IMR-90 (cell line): ENCODE data around the gene SERPINB1. TPM values are rescaled to one million over a fixed set of nuclear protein-coding genes. Genes with fewer than 3 reads are reported as not detected.

Source experiments
- ATAC-seq: fragments of 200-7000 bp; cut with Tn5 transposase; 2 replicates; pipeline ENCODE4 v1.9.1; 2020; ENCODE audit warnings: low read depth, mild to moderate bottlenecking, moderate library complexity
- BruUV-seq: library from RNA; stranded (reverse); fragments of 400-500 nt; replicated peaks from 2 replicates; lab custom pipeline; 2021; lab: Mats Ljungman, UMichigan
- CTCF ChIA-PET: fragments of 300-600 bp; formaldehyde crosslinking; extraction: SDS; loops from one replicate; lab custom pipeline; 2021; ENCODE audit warnings: antibody characterized with exemption; lab: Yijun Ruan, JAX
- POLR2A ChIA-PET: fragments of 300-600 bp; sonication (Branson Sonifier 250); formaldehyde crosslinking; loops from one replicate; lab custom pipeline; 2022; ENCODE audit warnings: antibody characterized with exemption; ENCODE audit not compliant: unreplicated experiment; lab: Charles Lee
- DNase-seq: peaks from one replicate; pipeline ENCODE4 v3.0.0; 2013
- H2AFZ ChIP-seq: replicated peaks from 2 replicates; pipeline ENCODE3; 2013; ENCODE audit warnings: low read length, mild to moderate bottlenecking; ENCODE audit not compliant: poor library complexity
- H2AK5ac ChIP-seq: 2 replicates; pipeline ENCODE4 v1.6.1; 2013; ENCODE audit warnings: low read depth, low read length, inconsistent platforms
- H2AK9ac ChIP-seq: replicated peaks from 2 replicates; pipeline ENCODE3; 2013; ENCODE audit warnings: mild to moderate bottlenecking, low read depth, low read length, moderate library complexity; ENCODE audit not compliant: poor library complexity
- H2BK120ac ChIP-seq: 2 replicates; pipeline ENCODE4 v1.6.1; 2013; ENCODE audit warnings: low read depth, low read length, inconsistent platforms
- H2BK15ac ChIP-seq: 3 replicates; pipeline ENCODE4 v1.6.1; 2013; ENCODE audit warnings: low read depth, low read length, inconsistent platforms
- H2BK20ac ChIP-seq: 2 replicates; pipeline ENCODE4 v1.6.1; 2013; ENCODE audit warnings: low read depth, mild to moderate bottlenecking, inconsistent platforms, low read length, moderate library complexity
- H2BK5ac ChIP-seq: 2 replicates; pipeline ENCODE4 v1.6.1; 2013; ENCODE audit warnings: mild to moderate bottlenecking, low read depth, low read length, inconsistent platforms; ENCODE audit not compliant: poor library complexity, severe bottlenecking
- H3K14ac ChIP-seq: replicated peaks from 2 replicates; pipeline ENCODE4 v1.6.1; 2013; ENCODE audit warnings: low read depth, low read length, inconsistent platforms
- H3K18ac ChIP-seq: 2 replicates; pipeline ENCODE4 v1.6.1; 2013; ENCODE audit warnings: low read depth, low read length, control low read depth
- H3K23ac ChIP-seq: 2 replicates; pipeline ENCODE4 v1.6.1; 2013; ENCODE audit warnings: low read depth, low read length, inconsistent platforms
- H3K27ac ChIP-seq: 2 replicates; pipeline ENCODE4 v1.5.1; 2013; ENCODE audit warnings: mild to moderate bottlenecking, control low read depth, low read length; ENCODE audit not compliant: insufficient read depth
- H3K27me3 ChIP-seq: 2 replicates; pipeline ENCODE4 v1.6.1; 2013; ENCODE audit warnings: low read length; ENCODE audit not compliant: control insufficient read depth, insufficient read depth
- H3K36me3 ChIP-seq: 2 replicates; pipeline ENCODE4 v1.6.1; 2013; ENCODE audit warnings: low read length, mixed read lengths; ENCODE audit not compliant: control insufficient read depth, insufficient read depth
- H3K4ac ChIP-seq: 2 replicates; pipeline ENCODE4 v1.6.1; 2013; ENCODE audit warnings: low read depth, low read length, inconsistent platforms
- H3K4me1 ChIP-seq: 2 replicates; pipeline ENCODE4 v1.6.1; 2013; ENCODE audit warnings: low read length, mixed read lengths; ENCODE audit not compliant: control insufficient read depth, insufficient read depth
- H3K4me2 ChIP-seq: 2 replicates; pipeline ENCODE4 v1.6.1; 2013; ENCODE audit warnings: low read depth, mild to moderate bottlenecking, control low read depth, low read length, moderate library complexity
- H3K4me3 ChIP-seq: 2 replicates; pipeline ENCODE4 v1.5.1; 2013; ENCODE audit warnings: low read depth, mild to moderate bottlenecking, control low read depth, low read length, moderate library complexity; ENCODE audit not compliant: insufficient read depth
- H3K56ac ChIP-seq: 2 replicates; pipeline ENCODE4 v1.6.1; 2013; ENCODE audit warnings: low read length, inconsistent platforms; ENCODE audit not compliant: insufficient read depth; ENCODE audit errors: extremely low read depth
- H3K79me1 ChIP-seq, 2 experiments: 2 replicates each; pipeline ENCODE4 v1.6.1; 2013; ENCODE audit warnings: low read length in 2 of 2, inconsistent platforms in 1 of 2, low read depth in 1 of 2
- H3K9ac ChIP-seq: 2 replicates; pipeline ENCODE4 v1.6.1; 2013; ENCODE audit warnings: low read depth, low read length, control low read depth
- H3K9me1 ChIP-seq: 2 replicates; pipeline ENCODE4 v1.6.1; 2013; ENCODE audit warnings: low read length, inconsistent platforms; ENCODE audit not compliant: insufficient read depth
- H3K9me3 ChIP-seq: 2 replicates; pipeline ENCODE4 v1.6.1; 2013; ENCODE audit warnings: low read length; ENCODE audit not compliant: control insufficient read depth, insufficient read depth
- H4K20me1 ChIP-seq: 2 replicates; pipeline ENCODE4 v1.6.1; 2013; ENCODE audit warnings: low read length, inconsistent platforms; ENCODE audit not compliant: insufficient read depth
- H4K5ac ChIP-seq: 2 replicates; pipeline ENCODE4 v1.6.1; 2013; ENCODE audit warnings: mild to moderate bottlenecking, low read depth, low read length, control low read depth
- H4K8ac ChIP-seq, 2 experiments: 2 replicates each; pipeline ENCODE4 v1.6.1; 2013; ENCODE audit warnings: low read depth in 2 of 2, low read length in 2 of 2, control low read depth in 1 of 2, inconsistent platforms in 1 of 2
- H4K91ac ChIP-seq: 2 replicates; pipeline ENCODE4 v1.6.1; 2013; ENCODE audit warnings: low read depth, low read length, inconsistent platforms; ENCODE audit not compliant: insufficient read depth
- FOS ChIP-seq: fragments of 150-350 bp; IDR thresholded peaks from 2 replicates; pipeline ENCODE4 v1.6.1; 2016; ENCODE audit warnings: low read depth, low read length
- WGBS, 2 experiments: methylation state at CpG; one replicate each; pipeline versions ENCODE4 v1.1.5 to v1.1.7; 2013; ENCODE audit warnings: missing lambda C conversion rate in 2 of 2; ENCODE audit not compliant: insufficient read length in 1 of 2; ENCODE audit errors: extremely low coverage in 2 of 2; 5-methylcytosine and 5-hydroxymethylcytosine counted together
- dilution Hi-C: fragments of 300-500 bp; cut with HindIII; formaldehyde crosslinking; loops from one replicate; pipeline ENCODE4 v1.14.3; 2018; ENCODE audit warnings: low sequenced_read_pairs; ENCODE audit not compliant: unreplicated experiment
- in situ Hi-C: fragments of 300-500 bp; cut with MboI; formaldehyde crosslinking; loops from 3 replicates; pipeline ENCODE4 v1.14.3; 2019; ENCODE audit warnings: low sequenced_read_pairs, inconsistent platforms, mixed read lengths
- intact Hi-C: fragments of 100-400 bp; cut with micrococcal nuclease; formaldehyde crosslinking; loops from 2 replicates; pipeline ENCODE4 v1.10.0; 2022
- polyA plus RNA-seq, 3 experiments: library from polyadenylated mRNA; depleted of rRNA; stranded (reverse); fragments of >200 nt; gene quantifications; 2 replicates each; pipeline ENCODE4 v1.2.3, GENCODE V29; 2012; ENCODE audit warnings: low replicate concordance in 1 of 3
- total RNA-seq: library from RNA; depleted of rRNA; stranded (reverse); fragments of >200 nt; gene quantifications from 2 replicates; pipeline ENCODE4 v1.2.3, GENCODE V29; 2012

The SERPINB1 gene
- total and polyA plus RNA-seq, 2 of the 4 experiments (the other 2 are of a cell fraction): 6.1 to 9.1 TPM

- ATAC-seq: no peak
- Histone ChIP-seq H3K9ac (no peak overlapping the region), H3K4me2 (no peak overlapping the region), H3K36me3 (no peaks in the 10 kb centered on the region), H3K4ac (no peak overlapping the region), H2BK15ac (no peak overlapping the region), H3K4me1 (peaks cover 2% of the 10 kb centered on the region; the same call in 1 of the 2 replicates), H3K9me3 (no peaks in the 10 kb centered on the region), H3K14ac (no peak overlapping the region), H2BK5ac (no peak overlapping the region), H3K23ac (no peak overlapping the region), H4K5ac (no peak overlapping the region), H4K91ac (no peak overlapping the region; the same call in 1 of the 2 replicates), H2AK9ac (no peak overlapping the region), H3K27me3 (no peaks in the 10 kb centered on the region), H3K18ac (no peak overlapping the region), H2BK120ac (no peak overlapping the region), H3K9me1 (peaks cover 22% of the 10 kb centered on the region), H4K8ac (no peak overlapping the region), H3K4me3 (no peak overlapping the region), H2AFZ (no peak overlapping the region), H2BK20ac (no peak overlapping the region), H4K20me1 (no peaks in the 10 kb centered on the region), H2AK5ac (no peak overlapping the region), H3K79me1 (peaks cover 6 to 17% of the 10 kb centered on the region in 2 experiments; a peak in 2 of 4 replicates), H3K56ac (no peak overlapping the region), H3K27ac (no peak overlapping the region)
- ChIA-PET CTCF (no interaction called here), POLR2A (no interaction called here)
- intact Hi-C loops: no loop called here
- no TSS peak for BruUV-seq
- no peak for DNase-seq
- in situ Hi-C loops: no loop called here
- TF ChIP-seq FOS: no peak
- dilution Hi-C loops: no loop called here
- WGBS, 2 experiments: 81% methylated on average over 3 of the region's 6 CpGs; no CpG with 5 or more reads in 1 of the 2 experiments
Measured at GRCh38 chr6:2804516-2804915, 37.1 kb downstream of the SERPINB1 start.
